ENCODE measurements around the gene ALLC.
"Not testable (repeated sequence)": the region's sequence is repeated elsewhere in the genome, so short reads cannot be mapped to it uniquely, and the experiment has no call there.

Gene ALLC

DNA sequence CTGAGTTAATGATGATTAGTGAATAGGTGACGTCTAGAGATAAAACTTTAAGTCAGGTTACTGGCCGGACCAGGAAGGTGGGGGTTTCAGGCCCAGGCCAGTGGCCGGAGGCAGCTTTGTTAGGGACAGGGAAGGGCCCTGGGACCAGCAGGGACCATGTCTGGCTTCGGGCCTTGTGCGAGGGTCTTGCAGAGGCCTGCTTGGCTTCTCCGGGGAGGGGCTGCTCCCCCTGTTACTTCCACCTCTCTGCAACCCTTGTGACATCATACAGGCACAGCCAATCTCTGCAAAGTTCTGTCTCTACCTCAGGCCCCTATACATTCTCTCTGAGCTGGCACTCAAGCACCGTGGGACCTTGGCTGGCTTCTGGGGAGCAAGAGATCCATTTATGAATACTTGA lies at the start of gene ALLC:
ALLC (plus strand) TSS at position 320 of the 400 bp plus-strand sequence. CDS start 12,958 bp downstream, outside the sequence.
- no peak for DNase-seq (ENCODE audit: low read depth)

DNA sequence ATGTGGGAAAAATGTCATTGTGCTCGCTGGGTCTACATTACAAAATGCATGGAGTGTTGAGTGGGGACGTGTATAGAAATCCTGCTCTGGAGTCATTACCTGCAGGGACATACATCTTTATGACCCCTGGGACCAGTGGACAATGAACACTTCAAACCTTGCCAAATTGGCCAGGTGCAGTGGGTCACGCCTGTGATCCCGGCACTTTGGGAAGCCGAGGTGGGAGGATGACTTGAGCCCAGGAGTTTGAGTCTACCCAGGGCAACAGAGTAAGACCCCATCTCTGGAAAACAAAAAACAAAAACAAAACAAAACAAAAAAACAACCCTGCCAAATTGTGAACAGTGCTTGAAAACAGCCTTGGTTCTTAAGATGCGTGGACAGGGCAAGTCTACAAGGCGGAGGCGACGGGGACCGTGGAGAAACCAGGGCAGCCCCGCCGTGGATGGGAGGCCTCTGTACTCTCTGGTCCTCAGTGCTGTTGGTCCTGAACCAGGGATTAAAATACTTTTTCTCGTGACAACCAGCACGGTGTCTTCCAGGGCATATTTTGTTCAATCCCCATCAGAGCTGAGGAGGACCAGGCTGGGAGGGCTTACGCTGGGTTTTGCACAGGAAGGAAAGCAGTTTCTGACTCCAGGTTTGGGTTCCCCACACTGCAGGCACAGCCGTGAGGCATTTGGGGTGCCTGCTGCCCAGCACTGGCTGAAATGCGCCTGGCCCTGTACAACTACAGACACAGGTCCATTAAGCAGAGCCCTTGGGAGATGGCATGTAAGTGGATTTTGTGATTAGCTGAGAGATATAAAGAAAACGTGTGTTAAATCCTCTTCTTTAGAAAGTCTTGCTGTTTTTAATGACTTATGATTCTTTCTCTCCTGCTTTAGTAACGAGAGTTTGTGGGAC lies 49.4 kb upstream of the ALLC start:
- no peak for DNase-seq (ENCODE audit: low read depth)

DNA sequence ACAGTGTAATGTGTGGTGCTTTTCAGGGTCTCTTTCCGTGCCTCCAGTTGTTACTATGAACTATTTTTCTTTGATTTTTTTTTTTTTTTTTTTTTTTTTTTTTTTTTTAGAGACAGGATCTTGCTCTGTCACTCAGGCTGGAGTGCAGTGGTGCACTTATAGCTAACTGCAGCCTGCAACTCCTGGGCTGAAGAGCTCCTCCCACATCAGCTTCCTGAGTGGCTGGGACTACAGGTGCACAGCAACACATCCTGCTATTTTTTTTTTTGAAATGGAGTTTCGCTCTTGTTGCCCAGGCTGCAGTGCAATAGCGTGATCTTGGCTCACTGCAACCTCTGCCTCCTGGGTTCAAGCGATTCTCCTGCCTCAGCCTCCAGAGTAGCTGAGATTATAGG lies 48.7 kb upstream of the ALLC start:
- not testable (repeated sequence) for DNase-seq (ENCODE audit: low read depth)

DNA sequence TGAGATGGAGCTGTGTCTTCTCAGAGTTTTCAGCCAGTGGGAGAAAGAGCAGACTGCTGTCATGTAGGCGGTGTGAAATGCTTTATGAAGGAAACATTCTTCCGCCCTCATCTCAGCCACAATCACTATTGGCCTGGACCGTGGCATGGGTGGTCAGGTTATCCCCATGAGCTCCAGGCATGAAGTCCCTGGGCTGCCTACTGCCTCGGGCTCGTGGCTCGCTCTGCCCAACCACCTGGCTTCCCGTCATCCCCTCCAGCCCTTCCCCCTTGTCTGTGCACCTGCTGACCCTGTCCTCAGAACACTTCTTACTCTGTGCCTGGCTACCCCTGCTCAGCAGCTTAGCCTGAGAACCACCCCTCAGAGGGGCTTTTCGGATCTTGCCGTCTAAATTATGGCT lies 47.6 kb upstream of the ALLC start:
- DNase-seq (ENCODE audit: low read depth) = no peak

DNA sequence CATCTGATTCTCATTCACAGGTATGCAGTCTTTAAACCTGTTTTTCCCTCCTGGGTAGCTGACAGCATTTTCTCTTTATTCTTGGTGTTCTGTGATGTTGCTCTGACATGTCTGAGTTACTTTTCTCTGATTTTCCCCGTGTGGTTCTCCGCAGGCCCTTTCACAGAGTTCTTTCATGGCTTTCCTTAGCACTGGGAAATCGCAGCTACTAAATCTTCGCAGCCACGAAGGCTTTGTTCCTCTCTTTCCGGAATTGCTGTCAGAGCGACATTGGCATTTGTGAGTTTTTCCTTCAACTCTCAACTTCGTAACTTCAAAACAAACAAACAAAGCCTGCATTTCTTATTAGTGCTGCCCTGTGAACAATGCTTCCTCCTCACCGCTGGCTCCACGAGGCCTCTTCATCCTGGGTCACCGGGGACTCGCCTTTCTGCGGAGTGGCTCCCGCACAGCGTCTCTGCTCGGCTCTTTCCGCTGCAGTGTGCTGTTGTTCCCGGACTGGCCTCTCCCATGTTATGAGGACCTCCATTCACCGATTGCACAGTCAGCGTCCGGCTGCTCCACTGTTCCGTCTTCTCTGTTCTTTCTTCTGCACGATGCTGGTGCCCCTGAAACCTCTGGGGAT lies 47.0 kb upstream of the ALLC start:
- no peak for DNase-seq (ENCODE audit: low read depth)

DNA sequence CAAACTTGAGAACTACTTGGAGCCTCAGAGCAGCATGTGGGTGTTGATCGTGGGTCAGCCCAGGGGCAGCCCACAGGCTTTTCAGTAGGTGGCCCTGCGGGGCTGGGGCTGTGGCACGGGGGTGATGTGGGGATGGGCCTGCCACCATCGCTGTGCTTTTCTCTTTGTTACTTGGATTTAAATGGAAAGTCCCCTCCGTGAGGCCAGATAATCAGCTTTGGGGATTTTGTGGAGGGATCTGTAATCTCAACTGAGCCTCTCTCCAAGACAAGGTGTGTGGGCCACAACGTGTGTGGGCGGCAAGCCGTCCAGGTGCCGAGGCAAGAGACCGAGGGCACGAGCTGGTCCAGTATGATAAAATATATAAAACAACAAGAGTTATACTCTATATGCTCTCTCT lies 46.4 kb upstream of the ALLC start:
- no peak for DNase-seq (ENCODE audit: low read depth)

DNA sequence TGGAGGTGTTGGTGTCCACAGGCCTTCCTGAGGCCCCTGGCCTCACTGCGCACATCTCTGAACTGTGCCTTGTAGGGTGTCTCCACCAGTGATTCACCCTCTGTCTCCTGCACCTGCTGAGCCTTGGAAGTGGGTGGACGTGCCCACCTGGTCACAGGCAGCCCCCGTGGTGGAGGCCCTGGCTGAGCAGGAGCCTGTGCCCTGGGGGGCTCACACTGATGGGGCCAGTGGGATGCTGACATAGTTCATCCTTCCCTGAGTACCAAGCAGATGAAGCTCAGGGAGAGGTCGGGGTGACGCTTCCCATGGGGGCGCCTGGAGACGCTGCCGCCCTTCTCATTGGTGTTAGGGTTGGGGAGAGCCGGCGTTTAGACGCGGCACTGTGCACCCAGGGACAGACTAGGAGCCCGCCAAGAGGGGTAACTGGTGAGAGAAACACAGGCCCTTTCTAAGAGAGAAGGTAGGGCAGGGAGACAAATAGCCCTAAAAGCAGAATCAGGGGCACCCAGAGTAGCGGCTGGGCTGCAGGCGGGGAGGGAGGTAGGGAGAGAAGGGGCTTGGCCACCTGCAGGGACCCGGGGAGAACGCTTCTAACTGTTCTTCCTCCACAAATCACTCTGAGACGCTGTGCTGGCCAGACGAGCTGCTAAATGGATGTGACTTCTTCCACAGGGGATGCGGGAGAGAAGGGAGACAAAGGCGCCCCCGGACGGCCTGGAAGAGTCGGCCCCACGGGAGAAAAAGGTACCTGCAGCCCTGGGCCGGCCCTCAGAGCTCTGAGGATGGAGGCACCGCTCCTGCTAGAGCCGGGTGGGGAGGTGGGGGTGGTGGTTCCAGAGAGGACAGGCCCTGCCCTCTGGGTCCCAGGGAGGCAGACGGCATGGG lies 45.1 kb upstream of the ALLC start:
- DNase-seq (ENCODE audit: low read depth) = no peak

DNA sequence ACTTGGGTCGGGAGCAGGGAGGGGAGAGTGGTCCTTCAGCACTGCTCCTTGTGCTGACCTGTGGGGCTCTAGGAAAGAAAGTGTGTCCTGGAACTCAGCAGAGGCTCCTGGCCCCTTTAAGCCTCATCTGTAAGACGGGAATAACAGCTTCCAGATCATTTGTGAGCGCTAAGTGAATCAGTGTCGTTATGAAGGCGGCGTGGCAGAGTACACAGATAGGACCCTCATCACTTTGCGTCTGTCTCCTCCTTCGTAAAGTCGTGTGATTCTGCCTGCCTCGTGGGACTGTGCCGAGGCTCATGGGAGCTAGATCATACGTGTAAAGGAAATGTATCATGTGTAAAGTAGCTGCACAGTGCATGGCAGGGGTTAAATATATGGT lies 44.5 kb upstream of the ALLC start:
- DNase-seq (ENCODE audit: low read depth) = no peak

DNA sequence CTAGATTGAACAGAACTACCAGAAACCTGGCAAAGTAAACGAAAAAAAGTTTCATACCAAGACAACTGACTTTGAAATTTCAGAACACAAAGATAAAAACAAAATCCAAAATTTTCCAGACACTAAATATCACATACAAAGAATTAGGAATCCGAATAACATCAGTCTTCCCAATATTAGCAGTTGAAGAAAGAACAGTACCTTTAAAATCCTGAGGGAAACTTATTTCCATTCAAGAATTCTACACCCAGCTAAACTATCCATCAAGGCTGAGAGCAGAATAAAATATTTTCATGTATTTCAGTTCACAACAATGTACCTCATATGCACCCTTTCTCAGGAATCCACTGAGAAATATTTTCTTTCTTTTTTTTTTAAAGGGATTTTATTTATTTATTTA lies 43.3 kb upstream of the ALLC start:
- not testable (repeated sequence) for DNase-seq (ENCODE audit: low read depth)

DNA sequence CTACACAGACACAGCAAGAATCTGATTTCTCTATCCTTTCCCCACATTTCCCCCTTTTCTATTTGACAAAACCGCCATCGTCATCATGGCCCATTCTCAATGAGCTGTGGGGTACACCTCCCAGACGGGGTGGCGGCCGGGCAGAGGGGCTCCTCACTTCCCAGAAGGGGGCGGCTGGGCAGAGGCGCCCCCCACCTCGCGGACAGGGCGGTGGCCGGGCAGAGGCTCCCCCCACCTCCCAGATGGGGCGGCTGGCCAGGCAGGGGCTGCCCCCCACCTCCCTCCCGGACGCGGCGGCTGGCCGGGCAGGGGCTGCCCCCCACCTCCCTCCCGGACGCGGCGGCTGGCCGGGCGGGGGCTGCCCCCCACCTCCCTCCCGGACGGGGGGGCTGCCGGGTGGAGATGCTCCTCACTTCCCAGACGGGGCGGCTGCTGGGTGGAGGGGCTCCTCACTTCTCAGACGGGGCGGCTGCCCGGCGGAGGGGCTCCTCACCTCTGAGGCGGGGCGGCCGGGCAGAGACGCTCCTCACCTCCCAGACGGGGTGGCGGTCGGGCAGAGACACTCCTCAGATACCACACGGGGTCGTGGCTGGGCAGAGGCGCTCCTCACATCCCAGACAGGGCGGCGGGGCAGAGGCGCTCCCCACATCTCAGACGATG lies 42.3 kb upstream of the ALLC start:
- not testable (repeated sequence) for DNase-seq (ENCODE audit: low read depth)

DNA sequence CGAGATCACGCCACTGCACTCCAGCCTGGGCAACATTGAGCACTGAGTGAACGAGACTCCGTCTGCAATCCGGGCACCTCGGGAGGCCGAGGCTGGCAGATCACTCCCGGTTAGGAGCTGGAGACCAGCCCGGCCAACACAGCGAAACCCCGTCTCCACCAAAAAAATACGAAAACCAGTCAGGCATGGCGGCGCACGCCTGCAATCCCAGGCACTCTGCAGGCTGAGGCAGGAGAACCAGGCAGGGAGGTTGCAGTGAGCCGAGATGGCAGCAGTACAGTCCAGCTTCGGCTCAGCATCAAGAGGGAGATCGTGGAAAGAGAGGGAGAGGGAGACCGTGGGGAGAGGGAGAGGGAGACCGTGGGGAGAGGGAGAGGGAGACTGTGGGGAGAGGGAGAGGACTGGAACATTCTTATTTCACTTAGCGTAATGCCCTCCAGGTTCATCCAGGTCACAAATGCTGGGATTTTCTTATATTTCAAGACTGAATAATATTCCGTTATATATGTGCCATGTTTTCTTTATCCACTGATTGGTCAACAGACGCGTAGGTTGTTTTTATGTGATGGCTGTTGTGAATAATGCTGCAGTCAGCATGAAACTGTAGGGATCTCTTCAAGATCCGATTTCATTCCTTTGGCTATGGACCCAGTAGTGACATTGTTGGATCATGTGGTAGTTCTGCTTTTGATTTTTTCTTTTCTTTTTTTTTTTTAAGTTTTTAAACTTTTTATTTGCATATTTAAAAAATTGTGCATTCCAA lies 41.4 kb upstream of the ALLC start:
- DNase-seq (ENCODE audit: low read depth) = not testable (repeated sequence)

DNA sequence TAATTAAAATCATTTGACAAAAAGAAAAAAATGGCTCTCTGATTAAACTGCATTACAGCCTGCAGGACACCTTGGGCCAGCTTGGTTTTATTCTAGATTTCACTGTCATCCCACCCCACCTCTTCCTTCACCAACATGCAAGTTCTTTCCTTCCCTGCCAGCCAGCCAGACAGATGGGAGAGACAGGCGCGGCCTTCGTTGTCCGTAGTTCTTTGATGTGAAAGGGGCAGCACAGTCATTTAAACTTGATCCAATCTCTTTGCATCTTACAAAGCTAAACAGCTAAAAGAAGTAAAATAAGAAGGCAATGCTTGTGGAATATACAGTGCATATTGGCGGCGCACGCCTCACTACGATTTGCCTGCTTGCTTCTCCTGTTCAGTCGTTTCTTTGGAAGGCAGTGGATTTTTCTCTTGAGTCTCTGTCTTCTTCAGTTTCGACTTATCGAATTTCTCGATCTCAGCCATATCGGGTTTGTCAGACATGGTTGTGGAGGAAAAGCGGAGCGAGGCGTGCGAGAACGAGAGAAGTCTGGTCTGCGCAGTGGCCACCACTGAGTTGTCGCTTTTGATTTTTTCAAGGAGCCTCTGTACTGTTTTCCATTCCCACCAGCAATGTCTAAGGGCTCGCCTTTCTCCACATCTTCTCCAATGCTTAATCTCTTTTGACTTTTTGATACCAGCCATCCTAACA lies 40.7 kb upstream of the ALLC start:
- no peak for DNase-seq (ENCODE audit: low read depth)

DNA sequence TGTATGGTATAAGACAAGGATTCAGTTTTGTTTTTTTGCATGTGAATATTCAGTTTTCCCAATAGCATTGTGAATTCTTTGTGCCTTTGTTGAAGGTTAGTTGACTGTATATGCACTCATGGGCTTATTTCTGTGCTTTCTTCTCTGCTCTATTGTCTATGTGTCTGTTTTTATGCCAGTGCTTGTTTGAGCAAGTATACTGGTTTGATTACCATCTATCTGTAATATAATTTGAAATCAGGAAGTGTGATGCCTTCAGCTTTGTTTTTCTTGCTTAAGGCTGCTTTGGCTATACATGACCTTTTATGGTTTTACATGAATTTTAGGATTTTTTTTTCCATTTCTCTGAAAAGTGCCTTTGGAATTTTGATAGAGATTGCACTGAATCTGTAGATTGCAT lies 39.6 kb upstream of the ALLC start:
- DNase-seq (ENCODE audit: low read depth) = no peak

DNA sequence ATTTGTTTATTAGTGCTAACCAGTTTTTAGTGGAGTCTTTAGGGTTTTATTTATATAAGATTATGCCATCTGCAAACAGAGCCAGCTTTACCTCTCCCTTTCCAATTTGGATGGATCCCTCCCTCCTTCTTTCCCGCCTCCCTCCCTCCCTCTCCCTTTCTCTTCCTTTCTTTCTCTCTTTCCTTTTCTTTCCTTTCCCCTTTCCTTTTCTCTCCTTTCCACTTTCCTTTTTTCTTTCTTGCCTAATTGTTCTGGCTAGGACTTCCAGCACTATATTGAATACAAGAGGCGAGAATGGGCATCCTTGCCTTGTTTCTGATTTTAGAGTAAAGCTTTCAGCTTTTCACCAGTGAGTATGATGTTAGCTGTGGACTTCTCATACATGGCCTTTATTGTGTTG lies 39.0 kb upstream of the ALLC start:
- no peak for DNase-seq (ENCODE audit: low read depth)

DNA sequence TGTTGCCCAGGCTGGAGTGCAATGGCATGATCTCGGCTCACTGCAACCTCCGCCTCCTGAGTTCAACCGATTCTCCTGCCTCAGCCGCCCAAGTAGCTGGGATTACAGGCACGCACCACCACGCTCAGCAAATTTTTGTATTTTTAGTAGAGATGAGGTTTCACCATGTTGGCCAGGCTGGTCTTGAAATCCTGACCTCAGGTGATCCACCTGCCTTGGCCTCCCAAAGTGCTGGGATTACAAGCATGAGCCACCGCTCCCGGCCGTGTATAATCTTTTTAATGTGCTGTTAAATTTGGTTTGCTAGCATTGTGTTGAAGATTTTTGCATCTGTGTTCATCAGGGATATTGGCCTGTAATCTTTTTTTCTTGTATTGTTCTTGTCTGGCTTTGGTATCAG lies 38.3 kb upstream of the ALLC start:
- not testable (repeated sequence) for DNase-seq (ENCODE audit: low read depth)

DNA sequence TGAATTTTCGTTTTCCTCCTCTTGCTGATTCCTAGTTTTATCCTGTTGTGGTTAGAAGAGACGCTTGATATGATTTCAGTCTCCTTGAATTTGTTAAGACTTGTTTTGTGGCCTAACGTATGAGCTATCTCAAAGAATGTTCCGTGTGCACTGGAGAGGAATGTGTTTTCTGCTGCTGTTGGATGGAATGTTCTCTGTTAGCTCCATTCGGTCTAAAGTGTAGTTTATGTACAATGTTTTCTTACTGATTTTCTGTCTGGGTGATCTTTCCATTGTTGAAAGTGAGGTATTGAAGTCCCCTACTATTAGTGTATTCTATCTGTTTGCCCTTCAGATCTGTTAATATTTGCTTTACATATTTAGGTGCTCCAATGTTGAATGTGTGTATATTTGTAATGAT lies 37.2 kb upstream of the ALLC start:
- no peak for DNase-seq (ENCODE audit: low read depth)

DNA sequence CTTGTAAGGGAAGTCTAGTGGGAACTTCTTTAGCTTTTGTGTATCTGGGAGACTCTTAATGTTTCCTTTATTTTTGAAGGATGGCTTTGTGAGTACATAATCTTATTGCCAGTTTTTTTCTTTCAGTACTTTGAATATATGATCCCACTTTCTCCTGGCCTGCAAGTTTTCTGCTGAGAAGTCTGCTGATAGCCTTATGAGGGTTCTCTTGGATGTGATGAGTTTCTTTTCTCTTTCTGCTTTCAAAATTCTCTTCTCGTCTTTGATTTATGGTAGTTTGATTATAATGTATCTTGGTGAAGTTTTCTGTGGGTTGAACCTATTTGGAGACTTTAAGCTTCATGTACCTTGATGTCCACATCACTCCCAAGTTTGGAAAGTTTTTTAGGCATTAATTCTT lies 35.0 kb upstream of the ALLC start:
- no peak for DNase-seq (ENCODE audit: low read depth)

DNA sequence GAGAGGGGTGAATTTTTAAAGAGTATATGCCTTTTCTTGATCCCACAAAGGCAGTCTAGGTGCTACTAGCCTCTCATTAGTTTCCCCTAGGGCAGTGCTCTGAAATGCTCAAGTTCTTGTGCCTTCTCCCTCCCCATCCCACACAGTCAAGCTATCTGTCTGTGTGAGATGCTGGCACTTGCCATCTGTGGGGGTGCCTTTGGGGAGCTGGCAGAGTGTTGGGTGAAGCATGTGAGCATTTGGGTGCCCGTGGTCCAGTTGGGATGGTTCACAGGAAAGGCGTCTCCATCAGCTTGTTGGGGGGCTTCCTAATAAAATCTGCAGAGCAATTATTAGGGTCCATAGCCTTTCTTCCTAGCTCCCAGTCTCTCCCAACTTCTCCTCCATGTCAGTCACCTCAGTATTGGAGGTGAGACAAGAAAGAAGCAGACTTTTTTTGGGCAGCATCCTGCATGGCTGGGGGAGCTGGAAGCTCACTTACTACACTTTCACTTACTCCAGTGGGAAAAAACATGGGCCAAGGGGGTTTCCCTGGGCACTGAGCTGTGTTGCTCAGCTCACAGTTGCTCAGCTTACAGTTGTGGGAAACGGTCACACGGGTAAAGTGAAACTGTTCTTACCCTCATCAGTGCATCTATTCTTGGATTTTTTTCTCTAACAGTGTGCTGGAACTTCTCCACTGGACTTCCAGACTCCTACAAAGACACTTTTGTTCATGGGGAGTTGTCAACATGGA lies 33.8 kb upstream of the ALLC start:
- DNase-seq (ENCODE audit: low read depth) = no peak

DNA sequence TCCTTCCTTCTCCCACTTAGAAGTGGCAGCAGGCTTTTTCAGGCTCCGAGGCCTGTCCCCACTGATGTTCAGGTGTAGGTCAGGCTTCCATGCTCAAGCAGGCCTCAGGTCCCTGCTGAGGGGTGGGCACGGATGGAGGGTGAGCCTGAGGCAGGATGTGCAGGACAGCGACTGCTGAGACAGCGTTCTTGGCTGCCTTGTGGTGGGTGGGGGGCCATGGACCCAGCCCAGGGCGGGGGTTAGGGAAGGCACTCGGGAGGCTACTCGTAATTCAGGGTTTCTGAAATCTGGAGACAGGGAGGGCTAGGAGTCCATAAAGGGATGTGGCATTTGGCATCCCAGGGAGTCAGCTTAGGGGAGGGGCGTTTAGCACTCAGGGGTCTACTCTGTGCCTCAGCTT lies 32.8 kb upstream of the ALLC start:
- no peak for DNase-seq (ENCODE audit: low read depth)
